HepG2 (cell line): Measurements from ENCODE around the gene RNASE12. TPM values are rescaled to one million over a fixed set of nuclear protein-coding genes. Genes with fewer than 3 reads are reported as not detected.

ENCODE experiments used
- BCL3 ChIP-seq: sonication (generic); formaldehyde crosslinking; IDR thresholded peaks from 2 replicates; pipeline ENCODE4 v1.5.1; 2020; ENCODE audit warnings: mild to moderate bottlenecking, missing genetic modification reagents, moderate library complexity
- CBFB ChIP-seq: sonication (generic); formaldehyde crosslinking; IDR thresholded peaks from 2 replicates; pipeline ENCODE4 v1.4.0; 2020; ENCODE audit warnings: missing genetic modification reagents
- HIVEP1 ChIP-seq: sonication (generic); formaldehyde crosslinking; IDR thresholded peaks from 2 replicates; pipeline ENCODE4 v1.4.0; 2020; ENCODE audit warnings: mild to moderate bottlenecking, missing genetic modification reagents
- HNRNPH1 ChIP-seq: fragments of 200-400 bp; formaldehyde crosslinking; optimal IDR thresholded peaks from 2 replicates; pipeline ENCODE3; 2017; ENCODE audit warnings: mild to moderate bottlenecking, low read depth, low read length
- HOXD1 ChIP-seq: sonication (generic); formaldehyde crosslinking; IDR thresholded peaks from 2 replicates; pipeline ENCODE4 v1.5.0; 2020; ENCODE audit warnings: missing genetic modification reagents
- IKZF4 ChIP-seq: sonication (generic); formaldehyde crosslinking; IDR thresholded peaks from 2 replicates; pipeline ENCODE4 v1.5.1; 2020; ENCODE audit warnings: borderline replicate concordance, mild to moderate bottlenecking, low read depth, missing genetic modification reagents; ENCODE audit errors: not compliant biosample characterization
- KDM4B ChIP-seq: sonication (generic); formaldehyde crosslinking; IDR thresholded peaks from 2 replicates; pipeline ENCODE4 v1.4.0; 2020; ENCODE audit warnings: missing genetic modification reagents
- KLF16 ChIP-seq, 2 experiments: sonication (generic) in 1 of 2; formaldehyde crosslinking in 1 of 2; IDR thresholded peaks; 2 replicates each; pipeline versions ENCODE4 v1.6.1 to v1.8.0; 2016 to 2023; ENCODE audit warnings: missing genetic modification reagents in 2 of 2, missing compliant biosample characterization in 1 of 2
- MIER3 ChIP-seq: IDR thresholded peaks from 2 replicates; pipeline ENCODE4 v1.6.1; 2016; ENCODE audit warnings: missing compliant biosample characterization, borderline replicate concordance
- NBN ChIP-seq: fragments of 450-650 bp; conservative IDR thresholded peaks from 2 replicates; pipeline ENCODE4 v1.6.1; 2017
- NFRKB ChIP-seq: fragments of 450-650 bp; IDR thresholded peaks from 2 replicates; pipeline ENCODE4 v1.6.1; 2017
- PHF20 ChIP-seq: sonication (generic); formaldehyde crosslinking; IDR thresholded peaks from 2 replicates; pipeline ENCODE4 v1.5.0; 2020; ENCODE audit warnings: mild to moderate bottlenecking, missing genetic modification reagents
- RNF2 ChIP-seq: fragments of 450-650 bp; conservative IDR thresholded peaks from 2 replicates; pipeline ENCODE4 v1.6.1; 2016; ENCODE audit warnings: low read depth
- SAP130 ChIP-seq: IDR thresholded peaks from 2 replicates; pipeline ENCODE4 v1.6.1; 2016; ENCODE audit warnings: low read depth
- SP5 ChIP-seq: IDR thresholded peaks from 2 replicates; pipeline ENCODE4 v1.6.1; 2016; ENCODE audit warnings: low read depth, borderline replicate concordance
- TRIM22 ChIP-seq: fragments of 450-650 bp; IDR thresholded peaks from 2 replicates; pipeline ENCODE4 v1.6.1; 2017
- XBP1 ChIP-seq: sonication (generic); formaldehyde crosslinking; IDR thresholded peaks from 2 replicates; pipeline ENCODE4 v1.5.0; 2020; ENCODE audit warnings: missing genetic modification reagents
- ZC3H13 ChIP-seq: sonication (generic); formaldehyde crosslinking; IDR thresholded peaks from 2 replicates; pipeline ENCODE4 v1.8.1; 2023; ENCODE audit warnings: mild to moderate bottlenecking, missing genetic modification reagents, moderate library complexity
- ZFP36L1 ChIP-seq: sonication (generic); formaldehyde crosslinking; IDR thresholded peaks from 2 replicates; pipeline ENCODE4 v1.8.0; 2022; ENCODE audit warnings: mild to moderate bottlenecking, missing genetic modification reagents, moderate library complexity
- ZKSCAN8 ChIP-seq: IDR thresholded peaks from 2 replicates; pipeline ENCODE4 v1.6.1; 2016; ENCODE audit warnings: borderline replicate concordance, missing genetic modification reagents, missing compliant biosample characterization
- ZNF335 ChIP-seq: sonication (generic); formaldehyde crosslinking; IDR thresholded peaks from 2 replicates; pipeline ENCODE4 v1.4.0; 2020; ENCODE audit warnings: missing genetic modification reagents
- ZNF574 ChIP-seq: sonication (generic); formaldehyde crosslinking; IDR thresholded peaks from 2 replicates; pipeline ENCODE4 v1.4.0; 2020; ENCODE audit warnings: missing genetic modification reagents
- ZNF614 ChIP-seq: IDR thresholded peaks from 2 replicates; pipeline ENCODE4 v1.6.1; 2018; ENCODE audit warnings: missing biosample characterization, missing genetic modification reagents, inconsistent platforms, borderline replicate concordance
- ZNF691 ChIP-seq: sonication (generic); formaldehyde crosslinking; IDR thresholded peaks from 2 replicates; pipeline ENCODE4 v1.4.0; 2020; ENCODE audit warnings: missing genetic modification reagents, low read depth, mild to moderate bottlenecking, borderline replicate concordance
- ZNF709 ChIP-seq: sonication (generic); formaldehyde crosslinking; IDR thresholded peaks from 2 replicates; pipeline ENCODE4 v1.5.0; 2020; ENCODE audit warnings: mild to moderate bottlenecking, missing genetic modification reagents
- polyA plus RNA-seq, 8 experiments: library from polyadenylated mRNA; depleted of rRNA in 3 of 8; stranded (reverse) in 7 of 8; unstranded in 1 of 8; fragments of >200 nt; fragmentation: Illumina TruSeq in 4 of 8; extraction: Trizol in 4 of 8; gene quantifications; 2 replicates each; pipeline versions ENCODE4 v1.2.1 to v1.2.3, GENCODE V29; 2011 to 2016; ENCODE audit warnings: low read depth in 4 of 8, missing spikeins in 1 of 8, mixed read lengths in 1 of 8; ENCODE audit not compliant: insufficient read depth in 1 of 8
- total RNA-seq, 5 experiments: library from RNA; depleted of rRNA; stranded (reverse); fragments of >200 nt; fragmentation: Illumina TruSeq; extraction: Trizol; gene quantifications; 2 replicates each; pipeline ENCODE4 v1.2.3, GENCODE V29; 2016; ENCODE audit warnings: low read depth in 1 of 5

Gene RNASE12
- total and polyA plus RNA-seq, 2 of the 13 experiments (the other 11 are each of a cell fraction or from before 2014, with no cell fraction given) = not detected

GRCh38 chr14:20631880-20632389 lies 40.8 kb upstream of the RNASE12 start (continued):
- TF ChIP-seq TRIM22 (no peak), MIER3 (CRISPR knock-in tag) (no peak), ZNF574 (CRISPR knock-in tag) (no peak), XBP1 (CRISPR knock-in tag) (no peak), ZFP36L1 (CRISPR knock-in tag) (no peak), ZC3H13 (CRISPR knock-in tag) (no peak), HOXD1 (CRISPR knock-in tag) (no peak), KLF16 (CRISPR knock-in tag; IDR thresholded peaks at IDR 0.05) (0 out of 4 replicates have a peak, but pooled peaks of 1 of the 2 experiments have one; percentile 23), RNF2 (no peak), ZNF691 (CRISPR knock-in tag) (no peak), IKZF4 (CRISPR knock-in tag) (no peak), ZKSCAN8 (0 out of 2 replicates have a peak, but pooled peaks have one; percentile 12), NBN (no peak), PHF20 (CRISPR knock-in tag) (0 out of 2 replicates have a peak, but pooled peaks have one; percentile 45), ZNF709 (CRISPR knock-in tag) (no peak), SAP130 (CRISPR knock-in tag) (peak; percentile 85), HIVEP1 (CRISPR knock-in tag) (no peak), SP5 (CRISPR knock-in tag) (no peak), HNRNPH1 (peak; percentile 20), NFRKB (no peak), ZNF335 (no peak), KDM4B (CRISPR knock-in tag) (0 out of 2 replicates have a peak, but pooled peaks have one; percentile 16), CBFB (no peak), BCL3 (CRISPR knock-in tag) (no peak; the same call in 1 of the 2 replicates), ZNF614 (CRISPR knock-in tag) (peak; percentile 65; the same call in 1 of the 2 replicates)
